ENCODE results near the gene APBB2. TPM values are rescaled to one million over a fixed set of nuclear protein-coding genes. Genes with fewer than 3 reads are reported as not detected.

The APBB2 gene
- total RNA-seq, 2 experiments from 2014 or later: 0.22 TPM; not detected in 1

GRCh38 chr4:41213625-41214135 lies 662 bp downstream of the APBB2 start:
- peak in 1 of 14 experiments; percentile 7 for DNase-seq
- no peak for TF ChIP-seq CTCF (IDR thresholded peaks at IDR 0.05)
- Mint-ChIP-seq H3K27me3 (peaks cover 74% of the 10 kb centered on the region), H3K36me3 (ENCODE audit: low read depth) (no peaks in the 10 kb centered on the region), H3K4me1 (ENCODE audit: low read depth) (peaks cover 30% of the 10 kb centered on the region), H3K4me3 (peak overlapping the region; percentile 59), H3K9me3 (no peaks in the 10 kb centered on the region), H3K27ac (no peak overlapping the region)
- Histone ChIP-seq H3K27me3 (ENCODE audit: control insufficient read depth in 1 of 2, insufficient read depth in 2 of 2, low read length in 2 of 2) (peaks cover 36 to 51% of the 10 kb centered on the region in 2 experiments), H3K36me3 (ENCODE audit: insufficient read depth, low read length) (no peaks in the 10 kb centered on the region), H3K4me3 (ENCODE audit: low read length) (peak overlapping the region; percentile 31), H3K9me3 (ENCODE audit: control insufficient read depth in 1 of 2, insufficient read depth in 1 of 2, low read length in 2 of 2) (peaks cover 0 to 12% of the 10 kb centered on the region in 2 experiments), H3K27ac (ENCODE audit: low read depth in 1 of 2, low read length in 2 of 2) (no peak overlapping the region), H3K4me1 (ENCODE audit: insufficient read depth, low read length) (peaks cover 24% of the 10 kb centered on the region)
- ATAC-seq (ENCODE audit: poor library complexity): no peak
- ChIA-PET CTCF (no interaction called here), POLR2A (no interaction called here)
- intact Hi-C loops (cut with DNase I, micrococcal nuclease): loop anchor here (5.0 to 10.0 kb wide), 2 partner anchors 239 to 286 kb away; no protein-coding TSS in a partner anchor

GRCh38 chr4:41212616-41213203 lies 1.6 kb downstream of the APBB2 start:
- H3K4me1 ChIP-seq (ENCODE audit: insufficient read depth, low read length): peaks cover 24% of the 10 kb centered on the region
- no peak overlapping the region for H3K4me3 ChIP-seq (ENCODE audit: low read length)
- peaks cover 36 to 47% of the 10 kb centered on the region in 2 experiments for H3K27me3 ChIP-seq (ENCODE audit: control insufficient read depth in 1 of 2, insufficient read depth in 2 of 2, low read length in 2 of 2)
- peaks cover 30% of the 10 kb centered on the region for H3K4me1 Mint-ChIP-seq (ENCODE audit: low read depth)
- H3K27me3 Mint-ChIP-seq: peaks cover 72% of the 10 kb centered on the region
- CTCF ChIA-PET: no interaction called here
- no peak overlapping the region for H3K27ac ChIP-seq (ENCODE audit: low read depth in 1 of 2, low read length in 2 of 2)
- ATAC-seq (ENCODE audit: poor library complexity) (no peak), DNase-seq (peak in 1 of 14 experiments; percentile 30)
- POLR2A ChIA-PET: no interaction called here
- H3K27ac Mint-ChIP-seq: no peak overlapping the region
- H3K9me3 Mint-ChIP-seq: no peaks in the 10 kb centered on the region
- H3K9me3 ChIP-seq (ENCODE audit: control insufficient read depth in 1 of 2, insufficient read depth in 1 of 2, low read length in 2 of 2): peaks cover 0 to 12% of the 10 kb centered on the region in 2 experiments
- H3K4me3 Mint-ChIP-seq: peak overlapping the region; percentile 59
- no peaks in the 10 kb centered on the region for H3K36me3 Mint-ChIP-seq (ENCODE audit: low read depth)
- TF ChIP-seq CTCF (IDR thresholded peaks at IDR 0.05): no peak
- no peaks in the 10 kb centered on the region for H3K36me3 ChIP-seq (ENCODE audit: insufficient read depth, low read length)
- intact Hi-C loops (cut with DNase I, micrococcal nuclease): loop anchor here (5.0 to 10.0 kb wide), 2 partner anchors 238 to 285 kb away; no protein-coding TSS in a partner anchor

GRCh38 chr4:41211951-41212615 lies 2.3 kb downstream of the APBB2 start:
- ChIA-PET POLR2A (no interaction called here), CTCF (no interaction called here)
- Mint-ChIP-seq H3K4me3 (no peak overlapping the region), H3K9me3 (no peaks in the 10 kb centered on the region), H3K27ac (no peak overlapping the region), H3K27me3 (peaks cover 72% of the 10 kb centered on the region), H3K36me3 (ENCODE audit: low read depth) (no peaks in the 10 kb centered on the region), H3K4me1 (ENCODE audit: low read depth) (peaks cover 30% of the 10 kb centered on the region)
- Histone ChIP-seq H3K9me3 (ENCODE audit: control insufficient read depth in 1 of 2, insufficient read depth in 1 of 2, low read length in 2 of 2) (peaks cover 0 to 12% of the 10 kb centered on the region in 2 experiments), H3K4me3 (ENCODE audit: low read length) (no peak overlapping the region), H3K36me3 (ENCODE audit: insufficient read depth, low read length) (no peaks in the 10 kb centered on the region), H3K4me1 (ENCODE audit: insufficient read depth, low read length) (peaks cover 24% of the 10 kb centered on the region), H3K27ac (ENCODE audit: low read depth in 1 of 2, low read length in 2 of 2) (no peak overlapping the region), H3K27me3 (ENCODE audit: control insufficient read depth in 1 of 2, insufficient read depth in 2 of 2, low read length in 2 of 2) (peaks cover 36 to 47% of the 10 kb centered on the region in 2 experiments)
- ATAC-seq (ENCODE audit: poor library complexity) (no peak), DNase-seq (no peak)
- TF ChIP-seq CTCF (IDR thresholded peaks at IDR 0.05): no peak
- intact Hi-C loops (cut with DNase I, micrococcal nuclease): loop anchor here (5.0 to 10.0 kb wide), 2 partner anchors 237 to 285 kb away; no protein-coding TSS in a partner anchor
